HepG2 (cell line): ENCODE data around the gene CERS6. TPM values are rescaled to one million over a fixed set of nuclear protein-coding genes. Genes with fewer than 3 reads are reported as not detected.

ENCODE experiments used
- ARNTL ChIP-seq: sonication (generic); formaldehyde crosslinking; IDR thresholded peaks from 2 replicates; pipeline ENCODE4 v1.4.0; 2020; ENCODE audit warnings: mild to moderate bottlenecking, missing genetic modification reagents
- CENPT ChIP-seq: sonication (generic); formaldehyde crosslinking; IDR thresholded peaks from 2 replicates; pipeline ENCODE4 v1.8.0; 2022; ENCODE audit warnings: low read depth, mild to moderate bottlenecking, moderate library complexity, missing genetic modification reagents
- CREBL2 ChIP-seq: sonication (generic); formaldehyde crosslinking; IDR thresholded peaks from 2 replicates; pipeline ENCODE4 v1.8.1; 2023; ENCODE audit warnings: missing genetic modification reagents, mild to moderate bottlenecking, borderline replicate concordance
- DNMT3B ChIP-seq: conservative IDR thresholded peaks from 2 replicates; pipeline ENCODE4 v1.6.1; 2016; ENCODE audit warnings: missing biosample characterization, control low read depth
- HBP1 ChIP-seq: IDR thresholded peaks from 2 replicates; pipeline ENCODE4 v1.6.1; 2016; ENCODE audit warnings: low read depth, control low read depth
- NKX3-1 ChIP-seq: sonication (generic); formaldehyde crosslinking; IDR thresholded peaks from 2 replicates; pipeline ENCODE4 v1.5.0; 2020; ENCODE audit warnings: missing genetic modification reagents
- ONECUT2 ChIP-seq: sonication (generic); formaldehyde crosslinking; IDR thresholded peaks from 2 replicates; pipeline ENCODE4 v1.4.0; 2020; ENCODE audit warnings: missing genetic modification reagents
- POLR2G ChIP-seq: fragments of 200-400 bp; formaldehyde crosslinking; IDR thresholded peaks from 2 replicates; pipeline ENCODE4 v1.6.1; 2018; ENCODE audit warnings: mild to moderate bottlenecking, low read depth, low read length, moderate library complexity
- PRDM10 ChIP-seq: sonication (generic); formaldehyde crosslinking; IDR thresholded peaks from 2 replicates; pipeline ENCODE4 v1.4.0; 2020; ENCODE audit warnings: low read depth, missing genetic modification reagents
- SP140L ChIP-seq: sonication (generic); formaldehyde crosslinking; IDR thresholded peaks from 2 replicates; pipeline ENCODE4 v1.4.0; 2020; ENCODE audit warnings: missing genetic modification reagents, borderline replicate concordance
- TFE3 ChIP-seq: IDR thresholded peaks from 2 replicates; pipeline ENCODE4 v1.6.1; 2016
- ZNF225 ChIP-seq: sonication (generic); formaldehyde crosslinking; IDR thresholded peaks from 2 replicates; pipeline ENCODE4 v1.4.0; 2020; ENCODE audit warnings: mild to moderate bottlenecking, missing genetic modification reagents
- ZNF296 ChIP-seq: sonication (generic); formaldehyde crosslinking; conservative IDR thresholded peaks from 2 replicates; pipeline ENCODE4 v1.5.0; 2020; ENCODE audit warnings: mild to moderate bottlenecking, missing genetic modification reagents
- ZNF576 ChIP-seq: sonication (generic); formaldehyde crosslinking; IDR thresholded peaks from 2 replicates; pipeline ENCODE4 v1.4.0; 2020; ENCODE audit warnings: mild to moderate bottlenecking, missing genetic modification reagents
- ZNF83 ChIP-seq: sonication (generic); formaldehyde crosslinking; IDR thresholded peaks from 2 replicates; pipeline ENCODE4 v1.4.0; 2020; ENCODE audit warnings: missing genetic modification reagents, mild to moderate bottlenecking, borderline replicate concordance
- polyA plus RNA-seq, 8 experiments: library from polyadenylated mRNA; depleted of rRNA in 3 of 8; stranded (reverse) in 7 of 8; unstranded in 1 of 8; fragments of >200 nt; fragmentation: Illumina TruSeq in 4 of 8; extraction: Trizol in 4 of 8; gene quantifications; 2 replicates each; pipeline versions ENCODE4 v1.2.1 to v1.2.3, GENCODE V29; 2011 to 2016; ENCODE audit warnings: low read depth in 4 of 8, missing spikeins in 1 of 8, mixed read lengths in 1 of 8; ENCODE audit not compliant: insufficient read depth in 1 of 8
- total RNA-seq, 5 experiments: library from RNA; depleted of rRNA; stranded (reverse); fragments of >200 nt; fragmentation: Illumina TruSeq; extraction: Trizol; gene quantifications; 2 replicates each; pipeline ENCODE4 v1.2.3, GENCODE V29; 2016; ENCODE audit warnings: low read depth in 1 of 5
- TF ChIP-seq, protein P1 (sequence below): sonication (generic); formaldehyde crosslinking; IDR thresholded peaks from 2 replicates; pipeline ENCODE4 v1.4.0; 2020; ENCODE audit warnings: mild to moderate bottlenecking, low read depth, missing genetic modification reagents
- TF ChIP-seq, protein P2 (sequence below): sonication (generic); formaldehyde crosslinking; IDR thresholded peaks from 2 replicates; pipeline ENCODE4 v1.4.0; 2020; ENCODE audit warnings: missing genetic modification reagents

The CERS6 gene
- total and polyA plus RNA-seq, 2 of the 13 experiments (the other 11 are each of a cell fraction or from before 2014, with no cell fraction given) = 10.1 to 20.3 TPM

DNA sequence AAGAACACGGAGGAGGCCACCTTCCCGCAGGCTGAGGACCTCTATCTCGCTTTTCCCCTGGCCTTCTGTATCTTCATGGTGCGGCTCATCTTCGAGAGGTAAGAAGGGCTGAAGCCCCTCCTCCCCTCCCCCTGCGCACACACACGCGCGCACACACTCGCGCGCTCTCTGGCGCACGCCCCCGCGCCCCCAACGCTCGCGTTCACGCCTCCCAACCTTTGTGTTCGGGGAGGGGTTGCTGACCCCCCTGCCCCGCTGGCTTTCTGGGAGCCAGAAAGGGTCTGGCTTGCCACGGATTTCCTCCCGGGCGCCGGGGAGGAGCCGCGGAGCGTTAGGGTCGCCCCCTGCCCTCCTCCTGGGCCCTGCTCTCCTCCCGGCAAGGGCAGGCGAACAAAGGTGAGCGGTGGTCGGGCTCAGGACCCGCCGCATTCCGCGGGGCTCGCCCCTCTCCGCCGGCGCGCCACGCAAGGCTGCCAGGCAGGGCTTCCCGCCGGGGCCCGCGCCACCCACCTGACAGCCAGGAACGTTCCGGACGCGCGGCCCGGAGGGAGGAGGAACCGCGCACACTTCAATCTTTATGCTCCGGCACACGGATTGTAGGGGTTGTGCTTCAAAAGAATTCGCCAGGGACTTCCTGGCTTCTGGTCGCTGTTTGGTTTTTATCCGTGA, 583 bp downstream of the CERS6 start (continued):
- TF ChIP-seq TFE3 (CRISPR knock-in tag) = 0 out of 2 replicates have a peak, but pooled peaks have one; percentile 28
- no peak for TF ChIP-seq ZNF83 (CRISPR knock-in tag)
- TF ChIP-seq ZNF225 (CRISPR knock-in tag) = no peak
- TF ChIP-seq SP140L (CRISPR knock-in tag) = 0 out of 2 replicates have a peak, but pooled peaks have one; percentile 58
- TF ChIP-seq CENPT = no peak; the same call in 1 of the 2 replicates
- no peak for TF ChIP-seq POLR2G
- TF ChIP-seq, protein P1, sequence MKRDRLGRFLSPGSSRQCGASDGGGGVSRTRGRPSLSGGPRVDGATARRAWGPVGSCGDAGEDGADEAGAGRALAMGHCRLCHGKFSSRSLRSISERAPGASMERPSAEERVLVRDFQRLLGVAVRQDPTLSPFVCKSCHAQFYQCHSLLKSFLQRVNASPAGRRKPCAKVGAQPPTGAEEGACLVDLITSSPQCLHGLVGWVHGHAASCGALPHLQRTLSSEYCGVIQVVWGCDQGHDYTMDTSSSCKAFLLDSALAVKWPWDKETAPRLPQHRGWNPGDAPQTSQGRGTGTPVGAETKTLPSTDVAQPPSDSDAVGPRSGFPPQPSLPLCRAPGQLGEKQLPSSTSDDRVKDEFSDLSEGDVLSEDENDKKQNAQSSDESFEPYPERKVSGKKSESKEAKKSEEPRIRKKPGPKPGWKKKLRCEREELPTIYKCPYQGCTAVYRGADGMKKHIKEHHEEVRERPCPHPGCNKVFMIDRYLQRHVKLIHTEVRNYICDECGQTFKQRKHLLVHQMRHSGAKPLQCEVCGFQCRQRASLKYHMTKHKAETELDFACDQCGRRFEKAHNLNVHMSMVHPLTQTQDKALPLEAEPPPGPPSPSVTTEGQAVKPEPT = no peak; the same call in 1 of the 2 replicates
- TF ChIP-seq, protein P2, sequence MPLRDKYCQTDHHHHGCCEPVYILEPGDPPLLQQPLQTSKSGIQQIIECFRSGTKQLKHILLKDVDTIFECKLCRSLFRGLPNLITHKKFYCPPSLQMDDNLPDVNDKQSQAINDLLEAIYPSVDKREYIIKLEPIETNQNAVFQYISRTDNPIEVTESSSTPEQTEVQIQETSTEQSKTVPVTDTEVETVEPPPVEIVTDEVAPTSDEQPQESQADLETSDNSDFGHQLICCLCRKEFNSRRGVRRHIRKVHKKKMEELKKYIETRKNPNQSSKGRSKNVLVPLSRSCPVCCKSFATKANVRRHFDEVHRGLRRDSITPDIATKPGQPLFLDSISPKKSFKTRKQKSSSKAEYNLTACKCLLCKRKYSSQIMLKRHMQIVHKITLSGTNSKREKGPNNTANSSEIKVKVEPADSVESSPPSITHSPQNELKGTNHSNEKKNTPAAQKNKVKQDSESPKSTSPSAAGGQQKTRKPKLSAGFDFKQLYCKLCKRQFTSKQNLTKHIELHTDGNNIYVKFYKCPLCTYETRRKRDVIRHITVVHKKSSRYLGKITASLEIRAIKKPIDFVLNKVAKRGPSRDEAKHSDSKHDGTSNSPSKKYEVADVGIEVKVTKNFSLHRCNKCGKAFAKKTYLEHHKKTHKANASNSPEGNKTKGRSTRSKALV (CRISPR knock-in tag) = peak; percentile 86
- no peak for TF ChIP-seq ONECUT2
- no peak for TF ChIP-seq DNMT3B (CRISPR knock-in tag)
- TF ChIP-seq NKX3-1 (CRISPR knock-in tag) = no peak
- peak; percentile 64; the same call in 1 of the 2 replicates for TF ChIP-seq HBP1 (CRISPR knock-in tag)
- TF ChIP-seq CREBL2 (CRISPR knock-in tag) = peak; percentile 64; the same call in 1 of the 2 replicates
- no peak for TF ChIP-seq ZNF576 (CRISPR knock-in tag)
- peak; percentile 61; the same call in 1 of the 2 replicates for TF ChIP-seq ARNTL (CRISPR knock-in tag)
- 0 out of 2 replicates have a peak, but pooled peaks have one; percentile 42 for TF ChIP-seq PRDM10 (CRISPR knock-in tag)
- 0 out of 2 replicates have a peak, but pooled peaks have one; percentile 13 for TF ChIP-seq ZNF296 (CRISPR knock-in tag)
